Neural cell (in vitro differentiated cells): ENCODE data around the gene NFIA. TPM values are rescaled to one million over a fixed set of nuclear protein-coding genes. Genes with fewer than 3 reads are reported as not detected.

ENCODE experiments used
- H2AFZ ChIP-seq: fragments of 200-600, 300-800 bp; sonication (generic), shearing (Covaris generic); 2 replicates; pipeline ENCODE4 v1.6.0; 2014; ENCODE audit warnings: low read depth, mild to moderate bottlenecking, antibody characterized with exemption, low read length, moderate library complexity
- H3F3A ChIP-seq: fragments of 200-600 bp; shearing (Covaris generic); 2 replicates; pipeline ENCODE4 v1.6.1; 2016; ENCODE audit warnings: mild to moderate bottlenecking, moderate library complexity, mixed read lengths, antibody characterized with exemption, low read length; ENCODE audit not compliant: insufficient read depth, poor library complexity, severe bottlenecking
- H3K27ac ChIP-seq: fragments of 200-600, 300-800 bp; sonication (generic), shearing (Covaris generic); 2 replicates; pipeline ENCODE4 v1.5.1; 2014; ENCODE audit warnings: mild to moderate bottlenecking, low read length, moderate library complexity
- H3K27me3 ChIP-seq: fragments of 300-800, 200-600 bp; sonication (generic), shearing (Covaris generic); 2 replicates; pipeline ENCODE4 v1.6.0; 2014; ENCODE audit warnings: mild to moderate bottlenecking, low read depth, low read length, moderate library complexity; ENCODE audit not compliant: insufficient read depth
- H3K36me3 ChIP-seq: fragments of 300-800, 200-600 bp; sonication (generic), shearing (Covaris generic); 2 replicates; pipeline ENCODE4 v1.5.1; 2014; ENCODE audit warnings: mild to moderate bottlenecking, antibody characterized with exemption, low read length, moderate library complexity; ENCODE audit not compliant: insufficient read depth
- H3K4me2 ChIP-seq: fragments of 300-800, 200-600 bp; sonication (generic), shearing (Covaris generic); 2 replicates; pipeline ENCODE4 v1.6.0; 2014; ENCODE audit warnings: mild to moderate bottlenecking, low read length
- H3K4me3 ChIP-seq: fragments of 300-800, 200-600 bp; sonication (generic), shearing (Covaris generic); 2 replicates; pipeline ENCODE4 v1.5.1; 2014; ENCODE audit warnings: mild to moderate bottlenecking, low read length, moderate library complexity
- H3K79me2 ChIP-seq: fragments of 200-600 bp; shearing (Covaris generic); replicated peaks from 2 replicates; pipeline ENCODE4 v1.6.0; 2014; ENCODE audit warnings: mild to moderate bottlenecking, low read length, moderate library complexity; ENCODE audit not compliant: insufficient read depth
- H3K9ac ChIP-seq: fragments of 300-800, 200-600 bp; sonication (generic), shearing (Covaris generic); 2 replicates; pipeline ENCODE4 v1.6.1; 2016; ENCODE audit warnings: mild to moderate bottlenecking, low read length, mixed read lengths
- H3K9me2 ChIP-seq: fragments of 200-600 bp; shearing (Covaris generic); 2 replicates; pipeline ENCODE4 v1.6.1; 2016; ENCODE audit warnings: mild to moderate bottlenecking, low read length, mixed read lengths; ENCODE audit not compliant: insufficient read depth
- H3K9me3 ChIP-seq: fragments of 200-600, 300-800 bp; sonication (generic), shearing (Covaris generic); 2 replicates; pipeline ENCODE4 v1.6.1; 2016; ENCODE audit warnings: mild to moderate bottlenecking, mixed run types, low read length, moderate library complexity, mixed read lengths
- H4K20me1 ChIP-seq: fragments of 200-600 bp; shearing (Covaris generic); 2 replicates; pipeline ENCODE4 v1.6.1; 2016; ENCODE audit warnings: mild to moderate bottlenecking, mixed run types; ENCODE audit not compliant: insufficient read depth
- CTCF ChIP-seq: fragments of 450-650 bp; IDR thresholded peaks from 2 replicates; pipeline ENCODE4 v1.5.1; 2014; ENCODE audit warnings: antibody characterized with exemption, mild to moderate bottlenecking, moderate library complexity; ENCODE audit not compliant: poor library complexity, severe bottlenecking
- EP300 ChIP-seq: fragments of 450-650 bp; conservative IDR thresholded peaks from 2 replicates; pipeline ENCODE4 v1.6.1; 2014; ENCODE audit warnings: antibody characterized with exemption, mild to moderate bottlenecking, moderate library complexity; ENCODE audit not compliant: poor library complexity, severe bottlenecking
- EZH2 ChIP-seq: fragments of 200-600, 300-800 bp; shearing (Covaris generic), sonication (generic); IDR thresholded peaks from 2 replicates; pipeline ENCODE4 v1.6.1; 2014; ENCODE audit warnings: antibody characterized with exemption, low read length, borderline replicate concordance, mild to moderate bottlenecking; ENCODE audit not compliant: insufficient read depth, poor library complexity, severe bottlenecking
- MXI1 ChIP-seq: fragments of 450-650 bp; conservative IDR thresholded peaks from 2 replicates; pipeline ENCODE4 v1.6.1; 2014; ENCODE audit warnings: antibody characterized with exemption, mild to moderate bottlenecking; ENCODE audit not compliant: poor library complexity, severe bottlenecking
- POLR2AphosphoS5 ChIP-seq: IDR thresholded peaks from 2 replicates; pipeline ENCODE4 v1.6.1; 2012
- RAD21 ChIP-seq: fragments of 450-650 bp; conservative IDR thresholded peaks from 2 replicates; pipeline ENCODE4 v1.6.1; 2014; ENCODE audit warnings: antibody characterized with exemption, mild to moderate bottlenecking, moderate library complexity
- SMC3 ChIP-seq: fragments of 450-650 bp; conservative IDR thresholded peaks from 2 replicates; pipeline ENCODE4 v1.6.1; 2014; ENCODE audit warnings: antibody characterized with exemption, mild to moderate bottlenecking, moderate library complexity; ENCODE audit not compliant: poor library complexity
- TAF1 ChIP-seq: IDR thresholded peaks from 2 replicates; pipeline ENCODE4 v1.6.1; 2012; ENCODE audit warnings: low read depth
- polyA plus RNA-seq: library from polyadenylated mRNA; depleted of rRNA; stranded (reverse); fragments of >200 nt; gene quantifications from 2 replicates; pipeline ENCODE4 v1.2.3, GENCODE V29; 2014
- TF ChIP-seq, protein P1 (sequence below): IDR thresholded peaks from 2 replicates; pipeline ENCODE4 v1.6.1; 2012; ENCODE audit warnings: borderline replicate concordance

Gene NFIA
- polyA plus RNA-seq, 1 donor from 2014 or later = 0.47 TPM

- Histone ChIP-seq H3K9me2 (no peaks in the 10 kb centered on the region), H4K20me1 (no peaks in the 10 kb centered on the region), H3K27me3 (peaks cover 88% of the 10 kb centered on the region), H3F3A (no peaks in the 10 kb centered on the region), H2AFZ (no peak overlapping the region), H3K4me3 (no peak overlapping the region), H3K79me2 (no peaks in the 10 kb centered on the region), H3K36me3 (no peaks in the 10 kb centered on the region), H3K4me2 (no peak overlapping the region), H3K9ac (no peak overlapping the region), H3K9me3 (no peaks in the 10 kb centered on the region), H3K27ac (no peak overlapping the region)
- TF ChIP-seq CTCF (no peak), EZH2 (no peak), RAD21 (no peak), TAF1 (no peak), MXI1 (no peak), SMC3 (no peak), POLR2AphosphoS5 (no peak), EP300 (no peak)
- TF ChIP-seq, protein P1, sequence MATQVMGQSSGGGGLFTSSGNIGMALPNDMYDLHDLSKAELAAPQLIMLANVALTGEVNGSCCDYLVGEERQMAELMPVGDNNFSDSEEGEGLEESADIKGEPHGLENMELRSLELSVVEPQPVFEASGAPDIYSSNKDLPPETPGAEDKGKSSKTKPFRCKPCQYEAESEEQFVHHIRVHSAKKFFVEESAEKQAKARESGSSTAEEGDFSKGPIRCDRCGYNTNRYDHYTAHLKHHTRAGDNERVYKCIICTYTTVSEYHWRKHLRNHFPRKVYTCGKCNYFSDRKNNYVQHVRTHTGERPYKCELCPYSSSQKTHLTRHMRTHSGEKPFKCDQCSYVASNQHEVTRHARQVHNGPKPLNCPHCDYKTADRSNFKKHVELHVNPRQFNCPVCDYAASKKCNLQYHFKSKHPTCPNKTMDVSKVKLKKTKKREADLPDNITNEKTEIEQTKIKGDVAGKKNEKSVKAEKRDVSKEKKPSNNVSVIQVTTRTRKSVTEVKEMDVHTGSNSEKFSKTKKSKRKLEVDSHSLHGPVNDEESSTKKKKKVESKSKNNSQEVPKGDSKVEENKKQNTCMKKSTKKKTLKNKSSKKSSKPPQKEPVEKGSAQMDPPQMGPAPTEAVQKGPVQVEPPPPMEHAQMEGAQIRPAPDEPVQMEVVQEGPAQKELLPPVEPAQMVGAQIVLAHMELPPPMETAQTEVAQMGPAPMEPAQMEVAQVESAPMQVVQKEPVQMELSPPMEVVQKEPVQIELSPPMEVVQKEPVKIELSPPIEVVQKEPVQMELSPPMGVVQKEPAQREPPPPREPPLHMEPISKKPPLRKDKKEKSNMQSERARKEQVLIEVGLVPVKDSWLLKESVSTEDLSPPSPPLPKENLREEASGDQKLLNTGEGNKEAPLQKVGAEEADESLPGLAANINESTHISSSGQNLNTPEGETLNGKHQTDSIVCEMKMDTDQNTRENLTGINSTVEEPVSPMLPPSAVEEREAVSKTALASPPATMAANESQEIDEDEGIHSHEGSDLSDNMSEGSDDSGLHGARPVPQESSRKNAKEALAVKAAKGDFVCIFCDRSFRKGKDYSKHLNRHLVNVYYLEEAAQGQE = no peak
Observed at GRCh38 chr1:61055110-61055614, 27.2 kb upstream of the NFIA start.

DNA sequence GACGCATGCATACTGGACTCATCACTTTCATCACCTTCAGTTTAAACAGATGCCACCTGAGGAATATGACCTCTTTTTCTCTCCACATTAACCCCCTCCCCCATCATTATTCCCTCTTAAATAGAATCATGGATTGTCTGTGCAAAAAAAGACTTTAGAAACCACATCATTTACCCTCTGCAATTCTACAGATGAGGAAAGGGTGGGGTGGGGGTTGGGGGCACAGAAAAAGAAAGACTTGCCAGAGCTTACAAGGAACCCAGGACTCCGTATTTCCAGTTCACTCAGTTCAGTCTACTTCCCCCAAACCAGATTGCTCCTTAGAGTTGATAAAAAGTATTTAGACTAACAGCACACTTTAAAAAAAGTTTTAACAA lies 26.2 kb upstream of the NFIA start:
- Histone ChIP-seq H3K27me3 (peaks cover 77% of the 10 kb centered on the region), H3K9ac (no peak overlapping the region), H3K4me3 (peak overlapping the region; percentile 77), H4K20me1 (no peaks in the 10 kb centered on the region), H3K4me2 (peak overlapping the region; percentile 72), H2AFZ (no peak overlapping the region), H3K9me2 (no peaks in the 10 kb centered on the region), H3K79me2 (no peaks in the 10 kb centered on the region), H3K36me3 (no peaks in the 10 kb centered on the region), H3K27ac (no peak overlapping the region), H3F3A (no peaks in the 10 kb centered on the region), H3K9me3 (no peaks in the 10 kb centered on the region)
- TF ChIP-seq POLR2AphosphoS5 = no peak
- no peak for TF ChIP-seq CTCF
- TF ChIP-seq TAF1 = no peak
- TF ChIP-seq RAD21 = no peak
- no peak for TF ChIP-seq EP300
